ENCODE results near the gene GABRD. TPM values are rescaled to one million over a fixed set of nuclear protein-coding genes. Genes with fewer than 3 reads are reported as not detected.

Gene GABRD
- total RNA-seq, 1 donor from 2014 or later: not detected

DNA sequence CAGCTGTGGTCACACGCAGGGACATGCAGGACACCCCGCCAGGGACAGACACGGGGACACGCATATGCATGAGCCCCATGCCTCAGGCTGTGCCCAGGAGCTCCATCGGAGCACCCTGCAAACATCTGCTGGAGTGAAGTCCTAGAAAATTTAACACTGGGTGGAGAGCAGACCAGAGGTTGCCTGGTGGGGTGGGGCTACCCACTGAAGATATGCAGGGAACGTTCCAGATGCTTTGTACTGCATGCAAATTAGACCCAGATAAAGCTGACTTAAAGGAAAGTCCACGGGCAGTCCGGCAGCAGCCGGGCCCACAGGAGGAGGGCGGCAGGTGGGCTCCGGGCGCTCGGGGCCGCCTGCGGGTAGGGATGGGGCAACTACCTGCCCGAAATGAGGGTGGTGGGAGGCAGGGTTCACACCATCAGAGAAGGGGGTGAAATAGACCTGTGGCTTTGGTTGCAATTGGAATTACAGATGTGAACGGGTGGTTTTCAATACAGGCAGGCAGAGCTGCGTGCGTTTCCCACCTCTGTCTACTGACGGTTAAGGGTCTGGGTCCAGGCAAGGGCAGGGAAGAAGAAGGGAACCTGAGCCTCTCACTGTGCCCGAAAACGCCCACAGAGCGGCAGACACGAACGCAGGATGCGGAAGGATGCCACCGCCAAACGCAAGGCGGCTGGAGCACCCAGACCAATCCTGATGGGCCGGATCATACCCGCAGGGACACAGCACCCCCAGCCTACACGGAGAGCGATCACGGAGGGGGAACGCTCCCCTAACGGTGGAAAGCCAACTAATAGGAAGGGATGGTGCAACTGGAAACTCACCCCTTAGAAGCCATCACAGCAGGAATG, 36.5 kb upstream of the GABRD start:
- ATAC-seq: no peak

GRCh38 chr1:1984560-1985070, 34.5 kb upstream of the GABRD start:
- intact Hi-C loops (cut with DNase I): no loop called here
- ATAC-seq (no peak), DNase-seq (ENCODE audit: low spot score) (no peak)

More for the DNA sequence above, 36.5 kb upstream of the GABRD start:
- no peak for DNase-seq (ENCODE audit: low spot score)
- intact Hi-C loops (cut with DNase I): no loop called here

GRCh38 chr1:1985375-1986050, 33.6 kb upstream of the GABRD start:
- ATAC-seq (no peak), DNase-seq (ENCODE audit: low spot score) (no peak)
- intact Hi-C loops (cut with DNase I): no loop called here

- ATAC-seq (no peak), DNase-seq (ENCODE audit: low spot score) (no peak)
- intact Hi-C loops (cut with DNase I): no loop called here
These were observed 32.5 kb upstream of the GABRD start for GRCh38 chr1:1986451-1987141.

DNA sequence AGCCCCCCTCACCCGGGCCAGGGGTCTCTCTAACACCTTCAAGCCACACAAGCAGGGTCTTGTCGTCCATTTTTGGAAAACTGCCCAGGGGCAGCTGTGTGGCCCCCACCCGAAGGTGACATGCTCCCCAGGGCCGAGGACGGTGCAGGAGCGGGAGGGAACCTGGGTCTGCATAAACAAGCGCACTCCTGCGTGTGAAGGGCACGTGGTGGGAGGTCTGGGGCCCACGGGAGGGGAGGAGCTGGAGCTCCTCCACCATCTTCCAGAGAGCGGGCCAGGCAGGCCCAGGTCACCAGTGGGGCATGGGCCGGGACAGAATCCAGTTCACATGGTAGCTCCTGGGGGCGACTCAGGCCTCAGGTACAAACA, 32.0 kb upstream of the GABRD start:
- no peak for ATAC-seq
- no peak for DNase-seq (ENCODE audit: low spot score)
- intact Hi-C loops (cut with DNase I): no loop called here

DNA sequence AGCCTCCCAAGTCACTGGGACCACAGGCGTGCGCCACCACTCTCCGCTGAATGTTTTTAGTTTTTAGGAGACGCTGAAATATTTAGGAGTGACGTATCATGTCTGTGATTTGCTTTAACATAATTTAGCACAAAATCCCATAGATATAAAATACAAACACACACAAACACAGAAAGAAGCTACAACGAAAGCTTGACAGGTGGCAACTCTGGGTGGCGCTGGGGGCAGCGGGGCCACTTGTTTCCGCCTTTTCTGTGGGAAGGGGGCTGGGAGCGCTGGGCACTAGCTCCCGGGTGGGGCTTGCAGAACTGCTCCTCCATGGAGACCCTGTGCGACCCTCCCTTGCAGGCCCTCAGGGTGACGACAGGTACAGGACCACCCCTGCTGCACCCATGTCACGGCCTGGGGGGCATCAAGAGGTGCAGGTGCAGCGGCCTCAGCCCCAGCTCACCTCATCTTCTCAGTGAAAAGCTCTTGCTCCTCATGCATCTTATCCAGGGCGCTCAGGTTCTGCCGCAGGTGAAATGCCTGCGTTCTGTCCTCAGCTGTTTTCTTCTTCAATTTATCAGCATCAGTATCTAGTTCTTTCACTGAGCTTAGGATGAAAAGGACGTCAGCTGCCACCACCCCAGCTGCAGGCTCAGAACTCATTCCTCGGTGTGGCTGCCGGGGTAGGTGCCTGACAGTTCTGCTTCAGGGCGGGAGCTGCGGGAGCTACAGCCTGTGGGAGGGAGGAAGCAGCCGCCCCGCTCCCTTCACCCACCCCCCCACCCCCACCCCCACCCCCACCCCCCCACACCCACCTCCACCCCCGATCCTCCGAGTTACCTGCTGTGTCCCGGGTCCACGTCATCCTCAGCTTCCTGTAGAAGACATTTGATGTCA, 30.8 kb upstream of the GABRD start:
- intact Hi-C loops (cut with DNase I): no loop called here
- ATAC-seq (no peak), DNase-seq (ENCODE audit: low spot score) (no peak)

GRCh38 chr1:1989102-1989542, 30.0 kb upstream of the GABRD start:
- intact Hi-C loops (cut with DNase I): no loop called here
- ATAC-seq: peak; percentile 58
- no peak for DNase-seq (ENCODE audit: low spot score)

DNA sequence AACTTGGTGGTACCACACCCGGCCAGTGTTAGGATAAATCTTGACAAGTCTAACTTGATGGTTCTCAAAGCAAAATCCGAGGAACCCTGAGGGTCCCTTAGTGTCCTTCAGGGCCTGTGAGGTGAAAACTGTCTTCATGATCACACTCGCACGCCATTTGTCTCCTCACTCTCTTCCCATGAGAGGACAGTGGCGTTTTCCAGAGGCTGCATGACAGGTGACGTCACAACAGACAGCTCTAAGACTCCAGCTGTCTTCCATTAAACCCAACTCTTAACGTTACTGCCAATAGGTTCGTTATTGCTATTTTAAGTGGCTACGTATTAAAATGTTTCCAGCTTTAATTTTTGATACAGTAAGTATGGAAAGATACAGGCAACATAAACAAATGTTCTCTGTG, 29.4 kb upstream of the GABRD start:
- ATAC-seq: peak; percentile 54

GRCh38 chr1:1990222-1990621, 28.9 kb upstream of the GABRD start:
- DNase-seq (ENCODE audit: low spot score) (no peak), ATAC-seq (peak; percentile 87)
- intact Hi-C loops (cut with DNase I): no loop called here

More for the DNA sequence above, 29.4 kb upstream of the GABRD start:
- intact Hi-C loops (cut with DNase I): no loop called here
- no peak for DNase-seq (ENCODE audit: low spot score)

DNA sequence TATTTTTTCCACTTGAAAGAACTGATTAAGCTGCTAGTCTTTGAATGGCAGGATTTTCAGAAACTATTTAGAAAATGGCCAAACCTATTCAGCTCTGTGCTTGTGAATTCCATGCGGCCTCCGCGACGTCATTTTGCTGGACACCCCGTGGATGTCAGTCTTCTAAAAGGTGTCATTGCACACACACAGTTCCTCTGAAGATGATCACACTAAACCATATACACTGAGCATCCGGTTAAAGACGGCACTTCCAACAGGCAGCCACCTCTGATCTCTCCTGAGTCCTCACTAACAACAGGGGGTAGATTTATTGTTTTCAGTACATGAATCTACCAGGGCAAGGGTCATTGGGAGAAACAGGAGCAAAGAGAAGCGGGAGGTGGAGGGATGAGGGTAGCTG, 24.6 kb upstream of the GABRD start:
- ATAC-seq (no peak), DNase-seq (ENCODE audit: low spot score) (no peak)
- intact Hi-C loops (cut with DNase I): no loop called here

GRCh38 chr1:1996207-1996651, 22.9 kb upstream of the GABRD start:
- intact Hi-C loops (cut with DNase I): no loop called here

DNA sequence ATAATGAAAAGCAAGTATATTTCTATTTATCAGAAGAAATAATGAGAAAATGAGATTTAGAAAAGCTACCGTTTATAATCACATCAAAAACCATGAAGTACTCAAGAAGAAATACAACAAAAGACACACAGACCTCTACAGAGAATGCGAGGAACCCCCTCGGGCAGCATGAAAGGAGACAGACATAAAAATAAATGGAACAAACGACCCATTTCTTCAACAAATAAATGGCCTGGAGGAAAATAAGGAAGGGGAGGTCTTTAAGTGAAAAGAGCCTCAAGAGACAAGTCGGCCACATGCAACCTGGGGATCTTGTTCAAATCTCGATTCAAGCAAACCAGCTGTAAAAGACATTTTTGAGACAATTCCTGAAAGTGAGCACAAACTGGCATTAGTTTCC, 21.6 kb upstream of the GABRD start:
- no peak for DNase-seq (ENCODE audit: low spot score)

More at GRCh38 chr1:1996207-1996651, 22.9 kb upstream of the GABRD start:
- DNase-seq (ENCODE audit: low spot score) (no peak), ATAC-seq (peak; percentile 45)

DNA sequence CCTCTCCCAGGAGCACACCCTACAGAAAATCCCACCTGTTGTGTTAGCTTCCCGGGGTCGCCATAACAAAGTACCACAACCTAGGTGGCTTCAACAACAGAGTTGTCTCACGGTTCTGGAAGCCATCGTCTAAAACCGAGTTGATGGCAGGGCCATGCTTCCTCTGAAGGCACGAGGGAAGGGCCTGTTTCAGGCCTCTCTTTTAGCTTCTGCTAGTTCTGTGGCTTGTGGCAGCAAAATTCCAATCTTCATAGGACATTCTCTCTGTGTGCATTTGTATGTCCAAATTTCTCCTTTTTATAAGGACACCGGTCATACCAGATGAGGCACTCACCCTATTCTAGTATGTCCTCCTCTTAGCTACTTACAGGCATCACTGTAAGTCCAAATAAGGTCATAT, 18.7 kb upstream of the GABRD start:
- DNase-seq (ENCODE audit: low spot score) (no peak), ATAC-seq (no peak)
- intact Hi-C loops (cut with DNase I): no loop called here

More for the DNA sequence above, 21.6 kb upstream of the GABRD start:
- ATAC-seq: no peak
- intact Hi-C loops (cut with DNase I): no loop called here

DNA sequence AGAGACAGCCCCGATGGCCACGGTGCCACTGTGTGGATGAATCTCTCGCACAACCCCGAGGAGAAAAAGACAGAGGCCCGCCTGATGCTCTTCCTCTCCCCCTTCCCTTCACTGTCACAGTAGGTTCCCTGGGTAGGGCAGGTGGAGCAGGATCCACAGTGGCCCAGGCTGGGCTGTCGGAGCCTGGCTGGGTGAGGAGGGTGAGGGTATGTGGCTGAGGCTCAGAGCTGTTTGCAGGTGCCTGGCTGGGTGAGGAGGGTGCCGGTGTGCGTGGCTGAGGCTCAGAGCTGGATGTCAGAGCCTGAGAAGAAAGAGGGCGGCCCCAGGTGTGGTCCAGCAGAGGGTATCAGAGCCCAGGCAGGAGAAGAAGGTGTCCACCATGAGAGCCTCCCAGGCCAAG, 18.3 kb upstream of the GABRD start:
- ATAC-seq (no peak), DNase-seq (ENCODE audit: low spot score) (no peak)
- intact Hi-C loops (cut with DNase I): no loop called here

DNA sequence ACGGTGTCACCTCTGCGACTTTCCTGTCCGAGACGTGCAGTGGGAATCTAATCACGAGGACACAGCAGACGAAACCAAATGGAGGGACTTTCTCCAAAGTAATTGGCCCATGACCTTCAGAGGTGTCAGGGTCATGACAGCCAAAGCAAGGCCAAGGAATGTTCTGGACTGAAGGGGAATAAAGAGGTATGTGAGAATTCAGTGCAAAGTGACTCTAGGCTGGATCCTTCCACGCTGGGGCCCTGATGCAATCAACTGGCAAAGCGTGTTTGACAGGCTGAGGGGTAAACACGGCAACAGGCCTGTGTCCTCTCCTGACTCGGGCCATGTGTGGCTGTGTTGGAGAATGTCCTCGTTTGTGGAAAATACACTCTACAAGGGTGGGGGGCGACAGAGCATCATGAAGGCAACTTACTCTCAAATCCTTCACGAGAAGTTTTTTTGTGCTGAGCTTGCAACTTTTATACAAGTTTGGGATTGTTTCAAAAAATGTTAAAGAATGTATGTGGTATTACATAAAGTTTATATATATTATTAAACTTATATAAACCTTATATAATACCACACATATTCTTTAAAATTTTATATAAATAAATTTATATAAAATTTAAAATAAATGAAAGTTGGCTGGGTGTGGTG, 17.3 kb upstream of the GABRD start:
- ATAC-seq (no peak), DNase-seq (ENCODE audit: low spot score) (no peak)
- intact Hi-C loops (cut with DNase I): no loop called here

DNA sequence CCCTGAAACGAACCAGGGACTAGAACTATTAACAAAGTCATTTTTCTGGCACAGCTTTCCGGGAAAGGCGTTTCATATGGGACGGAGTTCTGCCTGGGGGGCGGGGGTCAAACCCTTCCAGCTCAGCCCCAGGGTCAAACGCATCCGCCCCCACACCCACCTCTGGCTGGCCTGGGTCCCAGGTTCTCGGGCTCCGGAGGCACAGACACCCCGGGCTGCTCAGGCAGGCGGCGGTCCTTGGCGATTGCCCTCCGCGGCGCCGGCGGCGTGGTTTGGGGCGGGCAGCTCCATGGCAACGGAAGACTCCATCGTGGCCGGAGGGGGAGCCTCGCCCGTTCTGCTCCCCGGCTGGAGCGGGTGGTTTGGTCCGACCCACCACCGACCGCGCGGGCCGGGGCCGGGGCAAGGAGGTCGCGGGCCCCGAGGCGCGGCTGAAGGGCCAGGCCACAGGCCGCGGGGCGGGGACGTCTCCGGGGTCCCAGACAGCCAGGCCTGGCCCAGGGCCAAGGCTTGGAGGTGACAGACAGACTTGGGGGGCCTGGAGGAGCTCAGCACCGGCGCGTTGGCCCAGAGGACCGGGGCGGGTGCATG, 15.5 kb upstream of the GABRD start, which contains the start of gene CFAP74:
TSS of gene CFAP74 (minus strand) at position 246 of the 591 bp plus-strand sequence. CDS start 12,830 bp downstream, outside the sequence.
- DNase-seq (ENCODE audit: low spot score): no peak
- no peak for ATAC-seq
- intact Hi-C loops (cut with DNase I): no loop called here

GRCh38 chr1:2004856-2005255, 14.3 kb upstream of the GABRD start:
- intact Hi-C loops (cut with DNase I): no loop called here
- DNase-seq (ENCODE audit: low spot score): no peak
- no peak for ATAC-seq

Measured in sciatic nerve (tissue), 2 donors.